IMR-90 (cell line): Measurements from ENCODE around the gene PIP5K1C. TPM values are rescaled to one million over a fixed set of nuclear protein-coding genes. Genes with fewer than 3 reads are reported as not detected.

Source experiments
- ATAC-seq: fragments of 200-7000 bp; cut with Tn5 transposase; 2 replicates; pipeline ENCODE4 v1.9.1; 2020; ENCODE audit warnings: low read depth, mild to moderate bottlenecking, moderate library complexity
- BruUV-seq: library from RNA; stranded (reverse); fragments of 400-500 nt; replicated peaks from 2 replicates; lab custom pipeline; 2021; lab: Mats Ljungman, UMichigan
- CTCF ChIA-PET: fragments of 300-600 bp; formaldehyde crosslinking; extraction: SDS; loops from one replicate; lab custom pipeline; 2021; ENCODE audit warnings: antibody characterized with exemption; lab: Yijun Ruan, JAX
- POLR2A ChIA-PET: fragments of 300-600 bp; sonication (Branson Sonifier 250); formaldehyde crosslinking; loops from one replicate; lab custom pipeline; 2022; ENCODE audit warnings: antibody characterized with exemption; ENCODE audit not compliant: unreplicated experiment; lab: Charles Lee
- DNase-seq: peaks from one replicate; pipeline ENCODE4 v3.0.0; 2013
- H2AFZ ChIP-seq: replicated peaks from 2 replicates; pipeline ENCODE3; 2013; ENCODE audit warnings: low read length, mild to moderate bottlenecking; ENCODE audit not compliant: poor library complexity
- H2AK5ac ChIP-seq: 2 replicates; pipeline ENCODE4 v1.6.1; 2013; ENCODE audit warnings: low read depth, low read length, inconsistent platforms
- H2AK9ac ChIP-seq: replicated peaks from 2 replicates; pipeline ENCODE3; 2013; ENCODE audit warnings: mild to moderate bottlenecking, low read depth, low read length, moderate library complexity; ENCODE audit not compliant: poor library complexity
- H2BK120ac ChIP-seq: 2 replicates; pipeline ENCODE4 v1.6.1; 2013; ENCODE audit warnings: low read depth, low read length, inconsistent platforms
- H2BK15ac ChIP-seq: 3 replicates; pipeline ENCODE4 v1.6.1; 2013; ENCODE audit warnings: low read depth, low read length, inconsistent platforms
- H2BK20ac ChIP-seq: 2 replicates; pipeline ENCODE4 v1.6.1; 2013; ENCODE audit warnings: low read depth, mild to moderate bottlenecking, inconsistent platforms, low read length, moderate library complexity
- H2BK5ac ChIP-seq: 2 replicates; pipeline ENCODE4 v1.6.1; 2013; ENCODE audit warnings: mild to moderate bottlenecking, low read depth, low read length, inconsistent platforms; ENCODE audit not compliant: poor library complexity, severe bottlenecking
- H3K14ac ChIP-seq: replicated peaks from 2 replicates; pipeline ENCODE4 v1.6.1; 2013; ENCODE audit warnings: low read depth, low read length, inconsistent platforms
- H3K18ac ChIP-seq: 2 replicates; pipeline ENCODE4 v1.6.1; 2013; ENCODE audit warnings: low read depth, low read length, control low read depth
- H3K23ac ChIP-seq: 2 replicates; pipeline ENCODE4 v1.6.1; 2013; ENCODE audit warnings: low read depth, low read length, inconsistent platforms
- H3K27ac ChIP-seq: 2 replicates; pipeline ENCODE4 v1.5.1; 2013; ENCODE audit warnings: mild to moderate bottlenecking, control low read depth, low read length; ENCODE audit not compliant: insufficient read depth
- H3K27me3 ChIP-seq: 2 replicates; pipeline ENCODE4 v1.6.1; 2013; ENCODE audit warnings: low read length; ENCODE audit not compliant: control insufficient read depth, insufficient read depth
- H3K36me3 ChIP-seq: 2 replicates; pipeline ENCODE4 v1.6.1; 2013; ENCODE audit warnings: low read length, mixed read lengths; ENCODE audit not compliant: control insufficient read depth, insufficient read depth
- H3K4ac ChIP-seq: 2 replicates; pipeline ENCODE4 v1.6.1; 2013; ENCODE audit warnings: low read depth, low read length, inconsistent platforms
- H3K4me1 ChIP-seq: 2 replicates; pipeline ENCODE4 v1.6.1; 2013; ENCODE audit warnings: low read length, mixed read lengths; ENCODE audit not compliant: control insufficient read depth, insufficient read depth
- H3K4me2 ChIP-seq: 2 replicates; pipeline ENCODE4 v1.6.1; 2013; ENCODE audit warnings: low read depth, mild to moderate bottlenecking, control low read depth, low read length, moderate library complexity
- H3K4me3 ChIP-seq: 2 replicates; pipeline ENCODE4 v1.5.1; 2013; ENCODE audit warnings: low read depth, mild to moderate bottlenecking, control low read depth, low read length, moderate library complexity; ENCODE audit not compliant: insufficient read depth
- H3K56ac ChIP-seq: 2 replicates; pipeline ENCODE4 v1.6.1; 2013; ENCODE audit warnings: low read length, inconsistent platforms; ENCODE audit not compliant: insufficient read depth; ENCODE audit errors: extremely low read depth
- H3K79me1 ChIP-seq, 2 experiments: 2 replicates each; pipeline ENCODE4 v1.6.1; 2013; ENCODE audit warnings: low read length in 2 of 2, inconsistent platforms in 1 of 2, low read depth in 1 of 2
- H3K9ac ChIP-seq: 2 replicates; pipeline ENCODE4 v1.6.1; 2013; ENCODE audit warnings: low read depth, low read length, control low read depth
- H3K9me1 ChIP-seq: 2 replicates; pipeline ENCODE4 v1.6.1; 2013; ENCODE audit warnings: low read length, inconsistent platforms; ENCODE audit not compliant: insufficient read depth
- H3K9me3 ChIP-seq: 2 replicates; pipeline ENCODE4 v1.6.1; 2013; ENCODE audit warnings: low read length; ENCODE audit not compliant: control insufficient read depth, insufficient read depth
- H4K20me1 ChIP-seq: 2 replicates; pipeline ENCODE4 v1.6.1; 2013; ENCODE audit warnings: low read length, inconsistent platforms; ENCODE audit not compliant: insufficient read depth
- H4K5ac ChIP-seq: 2 replicates; pipeline ENCODE4 v1.6.1; 2013; ENCODE audit warnings: mild to moderate bottlenecking, low read depth, low read length, control low read depth
- H4K8ac ChIP-seq, 2 experiments: 2 replicates each; pipeline ENCODE4 v1.6.1; 2013; ENCODE audit warnings: low read depth in 2 of 2, low read length in 2 of 2, control low read depth in 1 of 2, inconsistent platforms in 1 of 2
- H4K91ac ChIP-seq: 2 replicates; pipeline ENCODE4 v1.6.1; 2013; ENCODE audit warnings: low read depth, low read length, inconsistent platforms; ENCODE audit not compliant: insufficient read depth
- MAFK ChIP-seq: IDR thresholded peaks from 2 replicates; pipeline ENCODE4 v1.6.1; 2012; ENCODE audit warnings: low read depth, low read length, improper control_type of control experiment
- NFE2L2 ChIP-seq: fragments of 150-350 bp; IDR thresholded peaks from 2 replicates; pipeline ENCODE4 v1.6.1; 2016; ENCODE audit warnings: low read depth, mild to moderate bottlenecking, low read length
- WGBS, 2 experiments: methylation state at CpG; one replicate each; pipeline versions ENCODE4 v1.1.5 to v1.1.7; 2013; ENCODE audit warnings: missing lambda C conversion rate in 2 of 2; ENCODE audit not compliant: insufficient read length in 1 of 2; ENCODE audit errors: extremely low coverage in 2 of 2; 5-methylcytosine and 5-hydroxymethylcytosine counted together
- dilution Hi-C: fragments of 300-500 bp; cut with HindIII; formaldehyde crosslinking; loops from one replicate; pipeline ENCODE4 v1.14.3; 2018; ENCODE audit warnings: low sequenced_read_pairs; ENCODE audit not compliant: unreplicated experiment
- in situ Hi-C: fragments of 300-500 bp; cut with MboI; formaldehyde crosslinking; loops from 3 replicates; pipeline ENCODE4 v1.14.3; 2019; ENCODE audit warnings: low sequenced_read_pairs, inconsistent platforms, mixed read lengths
- intact Hi-C: fragments of 100-400 bp; cut with micrococcal nuclease; formaldehyde crosslinking; loops from 2 replicates; pipeline ENCODE4 v1.10.0; 2022
- polyA plus RNA-seq, 3 experiments: library from polyadenylated mRNA; depleted of rRNA; stranded (reverse); fragments of >200 nt; gene quantifications; 2 replicates each; pipeline ENCODE4 v1.2.3, GENCODE V29; 2012; ENCODE audit warnings: low replicate concordance in 1 of 3
- total RNA-seq: library from RNA; depleted of rRNA; stranded (reverse); fragments of >200 nt; gene quantifications from 2 replicates; pipeline ENCODE4 v1.2.3, GENCODE V29; 2012

Gene PIP5K1C
- total and polyA plus RNA-seq, 2 of the 4 experiments (the other 2 are of a cell fraction): 13.6 to 23.3 TPM

DNA sequence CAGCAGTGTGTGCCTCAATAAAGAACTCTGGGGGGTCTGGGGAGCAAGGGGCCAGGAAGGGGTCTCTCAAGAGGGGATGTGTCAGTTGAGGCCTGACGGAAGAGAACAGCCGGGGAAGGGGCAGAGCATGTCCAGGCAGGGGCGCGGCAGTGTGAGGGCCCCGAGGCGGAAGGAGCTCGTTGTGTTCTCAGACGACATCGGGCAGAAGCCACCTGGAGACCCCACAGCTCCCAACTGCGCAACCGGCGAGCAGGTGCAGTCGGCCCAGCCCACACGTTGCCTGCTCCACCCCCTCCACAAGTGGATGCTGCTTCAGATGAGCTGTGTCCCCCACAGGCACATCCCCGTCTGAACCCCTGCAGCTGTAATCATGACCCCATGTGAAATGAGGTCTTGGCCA is 78.6 kb downstream of the PIP5K1C start:
- TF ChIP-seq NFE2L2 (no peak), MAFK (no peak)
- Histone ChIP-seq H3K4ac (no peak overlapping the region), H3K14ac (no peak overlapping the region), H3K23ac (no peak overlapping the region), H3K9me1 (no peaks in the 10 kb centered on the region), H2AK5ac (no peak overlapping the region), H2BK120ac (no peak overlapping the region), H4K20me1 (peaks cover 24% of the 10 kb centered on the region), H3K79me1 (peaks cover 14 to 41% of the 10 kb centered on the region in 2 experiments; a peak in 3 of 4 replicates), H3K4me2 (no peak overlapping the region), H4K5ac (no peak overlapping the region), H3K4me3 (no peak overlapping the region), H3K27ac (no peak overlapping the region), H3K4me1 (peaks cover 8% of the 10 kb centered on the region), H2BK20ac (no peak overlapping the region), H3K56ac (no peak overlapping the region), H2BK5ac (no peak overlapping the region), H2AK9ac (no peak overlapping the region), H4K8ac (no peak overlapping the region), H3K36me3 (peaks cover 26% of the 10 kb centered on the region), H3K9ac (no peak overlapping the region), H3K9me3 (no peaks in the 10 kb centered on the region), H4K91ac (no peak overlapping the region), H2AFZ (no peak overlapping the region), H2BK15ac (no peak overlapping the region), H3K18ac (no peak overlapping the region), H3K27me3 (no peaks in the 10 kb centered on the region)
- 92% methylated on average over 2 of the region's 15 CpGs; no CpG with 5 or more reads in 1 of the 2 experiments for WGBS, 2 experiments
- intact Hi-C loops (no loop called here), in situ Hi-C loops (loop anchor here (25.0 kb wide), 1 partner anchor 309 kb away; no protein-coding TSS in a partner anchor), dilution Hi-C loops (no loop called here)
- ATAC-seq (no peak), DNase-seq (no peak)
- no TSS peak for BruUV-seq
- ChIA-PET CTCF (no interaction called here), POLR2A (no interaction called here)
